OCI-LY7 (cell line): ENCODE results near the gene HABP4. TPM values are rescaled to one million over a fixed set of nuclear protein-coding genes. Genes with fewer than 3 reads are reported as not detected.

ENCODE experiments used
- BruUV-seq: library from RNA; stranded (reverse); fragments of 400-500 nt; replicated peaks from 2 replicates; lab custom pipeline; 2021; lab: Mats Ljungman, UMichigan
- CTCF ChIA-PET: fragments of 300-600 bp; sonication (Branson Sonifier 250); formaldehyde crosslinking; loops from one replicate; lab custom pipeline; 2022; ENCODE audit warnings: antibody characterized with exemption; ENCODE audit not compliant: unreplicated experiment; lab: Charles Lee
- POLR2A ChIA-PET: fragments of 300-600 bp; sonication (Branson Sonifier 250); formaldehyde crosslinking; loops from one replicate; lab custom pipeline; 2022; ENCODE audit warnings: antibody characterized with exemption; lab: Charles Lee
- DNase-seq: peaks from one replicate; pipeline ENCODE4 v3.0.0-alpha.2; 2015; ENCODE audit warnings: low spot score
- H2AFZ ChIP-seq: fragments of 200-600 bp; sonication (generic), shearing (Covaris generic); 2 replicates; pipeline ENCODE4 v1.6.1; 2014; ENCODE audit warnings: mild to moderate bottlenecking, antibody characterized with exemption, low read length, moderate library complexity
- H3K27ac ChIP-seq: fragments of 200-600 bp; sonication (generic); 2 replicates; pipeline ENCODE4 v1.5.1; 2014; ENCODE audit warnings: mixed run types, low read depth, mild to moderate bottlenecking, moderate library complexity, low read length, inconsistent platforms; ENCODE audit not compliant: poor library complexity, severe bottlenecking
- H3K36me3 ChIP-seq: fragments of 200-600 bp; sonication (generic); 2 replicates; pipeline ENCODE4 v1.6.1; 2014; ENCODE audit warnings: mild to moderate bottlenecking, antibody characterized with exemption, low read length, moderate library complexity, mixed read lengths; ENCODE audit not compliant: insufficient read depth
- H3K4me1 ChIP-seq: fragments of 200-600 bp; sonication (generic); 2 replicates; pipeline ENCODE4 v1.5.1; 2014; ENCODE audit warnings: mild to moderate bottlenecking, low read length; ENCODE audit not compliant: insufficient read depth, poor library complexity, severe bottlenecking
- H3K4me2 ChIP-seq: fragments of 200-600 bp; sonication (generic); 2 replicates; pipeline ENCODE4 v1.6.1; 2014; ENCODE audit warnings: mild to moderate bottlenecking, low read length
- H3K4me3 ChIP-seq: fragments of 200-600 bp; sonication (generic); 2 replicates; pipeline ENCODE4 v1.5.1; 2014; ENCODE audit warnings: mild to moderate bottlenecking, low read depth, low read length; ENCODE audit not compliant: poor library complexity, severe bottlenecking
- H3K79me2 ChIP-seq: fragments of 200-600 bp; sonication (generic); 2 replicates; pipeline ENCODE4 v1.6.1; 2016; ENCODE audit warnings: low read depth, mild to moderate bottlenecking, low read length, moderate library complexity, mixed read lengths; ENCODE audit not compliant: insufficient read depth
- H3K9me2 ChIP-seq: fragments of 200-600 bp; sonication (generic); 2 replicates; pipeline ENCODE4 v1.6.1; 2016; ENCODE audit warnings: mild to moderate bottlenecking, low read length, mixed read lengths; ENCODE audit not compliant: insufficient read depth
- H3K9me3 ChIP-seq: fragments of 200-600 bp; sonication (generic); 2 replicates; pipeline ENCODE4 v1.6.1; 2014; ENCODE audit warnings: mild to moderate bottlenecking, mixed run types, low read length, mixed read lengths
- H4K20me1 ChIP-seq: fragments of 200-600 bp; sonication (generic); 2 replicates; pipeline ENCODE4 v1.6.1; 2014; ENCODE audit warnings: mild to moderate bottlenecking, antibody characterized with exemption, low read length, moderate library complexity, mixed read lengths; ENCODE audit not compliant: insufficient read depth
- EZH2phosphoT487 ChIP-seq: fragments of 200-600 bp; sonication (generic); IDR thresholded peaks from 2 replicates; pipeline ENCODE4 v1.6.1; 2018; ENCODE audit warnings: low read depth, borderline replicate concordance, mild to moderate bottlenecking, mixed run types, antibody characterized with exemption, low read length, moderate library complexity, mixed read lengths
- intact Hi-C: fragments of 100-400 bp; cut with micrococcal nuclease; formaldehyde crosslinking; loops from one replicate; pipeline ENCODE4 v1.10.0; 2022; ENCODE audit not compliant: unreplicated experiment
- total RNA-seq, 2 experiments: library from RNA; depleted of rRNA in 1 of 2; stranded (reverse); fragments of >200 nt in 1 of 2; shearing (Covaris generic) in 1 of 2; gene quantifications; 2 replicates each; pipeline ENCODE4 v1.2.3, GENCODE V29; 2014 to 2022
- TF ChIP-seq, protein P1 (sequence below): fragments of 200-600 bp; sonication (generic); conservative IDR thresholded peaks from 2 replicates; pipeline ENCODE4 v1.5.1; 2014; ENCODE audit warnings: mild to moderate bottlenecking, antibody characterized with exemption, low read length, moderate library complexity, mixed read lengths

Gene HABP4
- total RNA-seq, 2 experiments from 2014 or later: 6.0 to 11.0 TPM

GRCh38 chr9:96486386-96487028, 36.5 kb downstream of the HABP4 start:
- POLR2A ChIA-PET: interaction anchor here (0.6 kb wide), 1 partner anchor 121 kb away, joined by 3 read pairs; no protein-coding TSS in a partner anchor
- Histone ChIP-seq H3K79me2 (no peaks in the 10 kb centered on the region), H3K36me3 (peaks cover 3% of the 10 kb centered on the region; the same call in 1 of the 2 replicates), H3K9me2 (no peaks in the 10 kb centered on the region), H3K4me2 (no peak overlapping the region), H3K4me3 (no peak overlapping the region), H4K20me1 (no peaks in the 10 kb centered on the region), H3K9me3 (no peaks in the 10 kb centered on the region), H3K4me1 (peaks cover 41% of the 10 kb centered on the region), H3K27ac (no peak overlapping the region), H2AFZ (no peak overlapping the region)
- no peak for TF ChIP-seq EZH2phosphoT487
- TF ChIP-seq, protein P1, sequence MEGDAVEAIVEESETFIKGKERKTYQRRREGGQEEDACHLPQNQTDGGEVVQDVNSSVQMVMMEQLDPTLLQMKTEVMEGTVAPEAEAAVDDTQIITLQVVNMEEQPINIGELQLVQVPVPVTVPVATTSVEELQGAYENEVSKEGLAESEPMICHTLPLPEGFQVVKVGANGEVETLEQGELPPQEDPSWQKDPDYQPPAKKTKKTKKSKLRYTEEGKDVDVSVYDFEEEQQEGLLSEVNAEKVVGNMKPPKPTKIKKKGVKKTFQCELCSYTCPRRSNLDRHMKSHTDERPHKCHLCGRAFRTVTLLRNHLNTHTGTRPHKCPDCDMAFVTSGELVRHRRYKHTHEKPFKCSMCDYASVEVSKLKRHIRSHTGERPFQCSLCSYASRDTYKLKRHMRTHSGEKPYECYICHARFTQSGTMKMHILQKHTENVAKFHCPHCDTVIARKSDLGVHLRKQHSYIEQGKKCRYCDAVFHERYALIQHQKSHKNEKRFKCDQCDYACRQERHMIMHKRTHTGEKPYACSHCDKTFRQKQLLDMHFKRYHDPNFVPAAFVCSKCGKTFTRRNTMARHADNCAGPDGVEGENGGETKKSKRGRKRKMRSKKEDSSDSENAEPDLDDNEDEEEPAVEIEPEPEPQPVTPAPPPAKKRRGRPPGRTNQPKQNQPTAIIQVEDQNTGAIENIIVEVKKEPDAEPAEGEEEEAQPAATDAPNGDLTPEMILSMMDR: no peak
- no peak for DNase-seq
- CTCF ChIA-PET: no interaction called here
- intact Hi-C loops: no loop called here
- BruUV-seq: no TSS peak

DNA sequence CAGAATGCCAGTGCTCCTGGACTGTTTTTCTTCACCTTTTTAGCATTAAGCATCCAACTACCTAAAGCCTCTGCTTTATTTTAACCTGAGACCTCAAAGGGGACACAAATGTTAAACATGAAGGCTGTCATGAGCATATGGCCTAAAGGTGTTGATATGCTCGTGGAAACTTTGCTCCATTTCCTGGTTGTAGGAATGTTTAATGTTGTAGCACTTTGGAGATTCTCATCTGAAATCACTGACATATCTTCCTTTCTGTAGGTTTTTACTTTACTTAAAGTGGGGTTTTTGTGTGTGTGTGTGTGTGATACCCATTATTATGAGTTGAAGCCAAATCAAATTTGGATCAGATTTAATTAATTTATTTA, 37.0 kb downstream of the HABP4 start:
- H3K36me3 ChIP-seq: peaks cover 3% of the 10 kb centered on the region; the same call in 1 of the 2 replicates
- no peak overlapping the region for H3K4me3 ChIP-seq
- ChIA-PET CTCF (no interaction called here), POLR2A (interaction anchor here (0.6 to 0.9 kb wide), 2 partner anchors 11 to 120 kb away, joined by 3 read pairs; no protein-coding TSS in a partner anchor)
- H3K79me2 ChIP-seq: no peaks in the 10 kb centered on the region
- DNase-seq: no peak
- intact Hi-C loops: no loop called here
- TF ChIP-seq, protein P1: no peak
- no peak for TF ChIP-seq EZH2phosphoT487
- no peak overlapping the region for H3K4me2 ChIP-seq
- no peaks in the 10 kb centered on the region for H4K20me1 ChIP-seq
- no peaks in the 10 kb centered on the region for H3K9me2 ChIP-seq
- no TSS peak for BruUV-seq
- peaks cover 41% of the 10 kb centered on the region for H3K4me1 ChIP-seq
- no peak overlapping the region for H2AFZ ChIP-seq
- H3K27ac ChIP-seq: no peak overlapping the region
- no peaks in the 10 kb centered on the region for H3K9me3 ChIP-seq

DNA sequence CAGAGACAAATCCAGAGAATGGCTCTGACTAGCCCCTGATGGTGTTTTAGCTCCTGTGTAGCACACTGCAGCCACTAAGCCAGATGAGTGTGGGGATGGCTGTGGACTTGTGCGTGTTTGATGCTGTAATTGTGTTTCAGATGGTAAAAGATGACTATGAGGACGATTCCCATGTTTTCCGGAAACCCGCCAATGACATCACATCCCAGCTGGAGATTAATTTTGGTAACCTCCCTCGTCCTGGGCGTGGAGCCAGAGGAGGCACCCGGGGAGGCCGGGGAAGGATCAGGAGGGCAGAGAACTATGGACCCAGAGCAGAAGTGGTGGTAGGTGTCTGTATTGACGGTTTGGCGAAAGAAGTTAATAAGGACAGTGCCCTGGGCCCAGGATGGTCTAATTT, 38.0 kb downstream of the HABP4 start:
- Histone ChIP-seq H3K27ac (no peak overlapping the region), H3K9me2 (no peaks in the 10 kb centered on the region), H3K9me3 (no peaks in the 10 kb centered on the region), H3K4me1 (peaks cover 40% of the 10 kb centered on the region), H2AFZ (no peak overlapping the region), H3K79me2 (no peaks in the 10 kb centered on the region), H3K36me3 (peaks cover 3% of the 10 kb centered on the region; the same call in 1 of the 2 replicates), H4K20me1 (no peaks in the 10 kb centered on the region), H3K4me3 (no peak overlapping the region), H3K4me2 (no peak overlapping the region)
- ChIA-PET POLR2A (interaction anchor here (0.5 to 0.9 kb wide), 2 partner anchors 10 to 933 kb away, joined by 3 to 5 read pairs; no protein-coding TSS in a partner anchor), CTCF (no interaction called here)
- no TSS peak for BruUV-seq
- TF ChIP-seq EZH2phosphoT487: no peak
- TF ChIP-seq, protein P1: no peak
- intact Hi-C loops: no loop called here
- no peak for DNase-seq
